HK-2 (cell line): Measurements from ENCODE around the gene ZBBX.

ENCODE experiments used
- DNase-seq: peaks from one replicate; pipeline ENCODE4 v3.0.0-alpha.2; 2018; ENCODE audit not compliant: unreplicated experiment

The ZBBX gene

DNA sequence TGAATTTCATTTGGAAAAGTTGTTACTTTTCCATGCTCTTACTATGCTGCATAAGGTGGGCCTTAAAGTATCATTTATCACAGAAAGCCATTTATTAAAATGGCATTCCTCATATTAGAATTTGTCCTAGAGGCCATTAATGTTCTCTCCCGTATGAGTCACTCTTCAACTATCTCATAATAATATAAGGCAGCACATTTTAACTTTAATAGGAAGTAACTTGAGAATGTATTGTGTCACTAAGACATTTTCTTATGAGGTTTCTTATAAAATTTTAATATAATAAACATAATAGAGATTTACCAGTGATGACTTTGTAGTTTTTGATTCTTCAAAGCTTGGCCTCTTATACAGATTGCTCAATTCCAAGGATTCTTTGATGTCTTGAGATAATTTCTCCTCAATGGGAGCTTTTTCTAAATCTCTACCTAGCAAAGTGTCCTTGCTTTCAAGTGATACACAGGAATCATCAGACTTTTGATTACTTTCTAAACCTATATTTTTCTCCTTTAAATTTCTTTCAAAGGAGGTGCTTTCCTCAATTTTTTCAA lies 74.7 kb downstream of the ZBBX start:
- no peak for DNase-seq

DNA sequence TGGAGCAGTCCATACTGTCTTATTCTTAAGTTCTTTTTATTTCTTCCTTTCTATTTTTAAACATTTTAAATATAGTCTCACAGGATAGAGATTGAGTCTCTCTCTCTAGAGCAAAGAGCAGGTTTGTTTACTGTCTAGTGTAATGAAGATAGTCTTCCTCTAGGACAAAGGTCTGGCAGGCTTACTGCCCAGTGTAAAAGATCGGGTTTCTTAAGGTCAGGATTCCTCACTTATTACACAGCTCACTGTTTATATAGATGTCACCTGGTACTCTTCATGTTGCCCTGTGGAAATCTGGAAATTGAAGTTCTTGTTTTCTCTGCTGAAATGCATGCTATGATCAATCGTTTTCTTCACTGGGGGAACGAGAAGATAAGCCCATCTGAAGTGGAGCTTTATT lies 76.0 kb downstream of the ZBBX start:
- no peak for DNase-seq

DNA sequence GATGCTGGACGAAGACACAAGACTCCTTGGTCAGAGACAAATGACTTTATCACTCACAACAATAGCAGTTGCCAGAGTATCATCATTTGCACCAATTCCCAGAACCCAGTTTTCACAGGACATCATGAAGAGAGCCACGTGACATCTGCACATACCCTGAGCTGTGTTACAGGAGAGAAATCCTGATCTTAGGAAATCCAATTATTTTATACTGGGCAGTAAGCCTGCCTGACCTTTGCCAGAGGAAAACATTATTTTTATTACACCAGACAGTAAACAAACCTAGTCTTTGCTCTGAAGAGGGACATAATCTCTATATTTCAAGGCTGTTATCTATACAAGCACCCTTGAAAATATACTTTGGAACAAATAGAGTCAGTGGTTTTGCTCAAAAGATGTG lies 77.4 kb downstream of the ZBBX start:
- no peak for DNase-seq

DNA sequence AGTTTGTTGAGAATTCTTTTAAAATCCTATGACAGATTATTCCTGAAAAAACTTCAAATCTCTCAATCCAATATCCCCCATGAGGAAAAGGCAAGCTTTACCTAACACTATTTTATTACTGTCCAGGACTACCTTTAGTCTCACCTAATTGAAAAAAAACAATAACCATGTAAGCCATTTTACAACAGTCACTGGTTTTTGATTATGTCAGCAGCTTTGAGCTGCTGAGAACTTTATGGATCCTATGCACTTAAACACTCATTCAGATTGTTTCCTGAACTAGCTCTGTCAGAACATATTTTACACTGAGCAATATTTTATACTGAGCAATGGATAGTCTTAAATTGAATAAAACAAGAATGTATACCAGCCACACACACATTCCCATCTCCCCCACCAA lies 79.9 kb downstream of the ZBBX start:
- no peak for DNase-seq

DNA sequence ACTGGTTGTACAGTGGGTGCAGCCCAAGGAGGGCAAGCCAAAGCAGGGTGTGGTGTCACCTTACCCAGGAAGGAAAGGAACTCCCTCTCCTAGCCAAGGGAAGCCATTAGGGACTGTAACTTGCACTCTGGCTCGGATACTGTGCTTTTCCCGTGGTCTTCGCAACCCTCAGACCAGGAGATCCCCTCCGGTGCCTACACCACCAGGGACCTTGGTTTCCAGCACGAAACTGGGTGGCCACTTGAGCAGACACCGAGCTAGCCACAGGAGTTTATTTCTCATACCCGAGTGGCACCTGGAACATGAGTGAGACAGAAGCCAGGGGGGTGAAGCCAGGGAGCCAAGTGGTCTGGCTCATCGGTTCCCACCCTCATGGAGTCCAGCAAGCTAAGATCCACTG lies 90.7 kb downstream of the ZBBX start:
- DNase-seq = no peak

DNA sequence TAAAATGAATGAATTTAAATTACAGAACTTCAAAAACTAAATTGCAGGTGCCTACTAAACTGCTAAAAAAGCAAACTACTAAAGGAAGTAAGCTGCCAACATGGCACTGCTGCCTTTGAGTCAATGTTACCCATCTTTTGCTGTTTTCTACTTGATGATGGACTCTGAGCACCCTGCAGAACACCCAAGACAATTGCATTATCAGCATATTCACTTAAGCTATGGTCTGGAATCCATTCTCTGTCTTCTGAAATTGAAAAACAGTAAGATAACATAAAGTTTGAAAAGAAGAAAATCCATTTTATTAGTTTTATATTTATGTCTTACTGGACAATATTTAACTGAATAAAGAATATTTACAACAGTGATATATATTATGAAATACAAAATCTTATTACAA lies 91.4 kb downstream of the ZBBX start:
- DNase-seq = no peak

DNA sequence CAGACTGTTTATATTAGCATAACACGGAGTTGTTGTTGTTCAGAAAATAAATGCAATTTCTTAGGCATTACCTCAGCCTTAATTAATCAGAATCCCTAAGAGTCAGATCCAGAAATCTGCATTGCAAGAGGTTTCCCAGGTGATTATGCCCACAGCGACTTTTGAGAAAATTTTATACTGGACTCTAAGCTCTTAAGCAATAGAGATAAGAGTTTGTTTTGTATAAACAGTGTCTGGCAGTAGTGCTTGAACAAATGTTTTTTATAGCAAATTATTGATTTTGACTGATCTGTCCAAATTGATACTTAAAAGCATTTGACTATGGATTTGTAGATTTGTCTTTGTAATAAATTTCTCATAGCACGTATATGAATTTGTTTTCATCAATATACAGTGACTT lies 92.8 kb downstream of the ZBBX start:
- DNase-seq = no peak

DNA sequence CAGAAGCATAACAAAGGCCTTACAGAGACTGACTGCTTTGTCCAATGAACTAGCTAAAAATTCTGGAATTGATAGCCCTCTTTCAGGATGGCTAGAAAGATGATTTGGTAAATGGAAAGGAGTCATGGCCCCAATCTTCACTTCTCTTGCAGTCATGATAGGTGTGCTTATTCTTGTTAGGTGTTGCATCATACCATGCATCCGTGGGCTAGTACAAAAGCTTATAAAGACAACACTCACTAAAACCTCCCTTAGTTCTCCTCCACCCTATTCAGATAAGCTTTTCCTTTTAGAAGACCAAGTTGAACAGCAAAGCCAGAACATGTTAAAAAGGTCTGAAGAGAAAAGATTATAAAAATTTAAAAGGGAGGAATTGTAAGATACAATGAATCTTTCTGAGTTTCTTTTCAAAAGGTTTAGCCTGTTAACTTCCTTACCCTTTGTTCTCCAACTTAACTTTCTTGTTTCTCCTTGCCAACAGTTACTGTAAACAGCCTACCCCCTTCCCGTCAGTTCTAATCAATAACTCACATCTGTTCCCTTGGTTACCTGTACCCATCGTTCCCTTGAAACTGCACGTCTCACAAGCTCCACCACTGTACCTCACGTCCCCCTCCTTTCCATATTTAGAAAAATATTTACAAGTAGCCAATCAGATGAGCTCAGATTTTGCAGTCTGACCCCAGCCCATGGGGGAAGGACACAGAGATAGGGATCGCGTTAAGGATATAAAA lies 105.8 kb downstream of the ZBBX start:
- DNase-seq = no peak

- no peak for DNase-seq
Measured at GRCh38 chr3:167253037-167253436, 127.1 kb downstream of the ZBBX start.

DNA sequence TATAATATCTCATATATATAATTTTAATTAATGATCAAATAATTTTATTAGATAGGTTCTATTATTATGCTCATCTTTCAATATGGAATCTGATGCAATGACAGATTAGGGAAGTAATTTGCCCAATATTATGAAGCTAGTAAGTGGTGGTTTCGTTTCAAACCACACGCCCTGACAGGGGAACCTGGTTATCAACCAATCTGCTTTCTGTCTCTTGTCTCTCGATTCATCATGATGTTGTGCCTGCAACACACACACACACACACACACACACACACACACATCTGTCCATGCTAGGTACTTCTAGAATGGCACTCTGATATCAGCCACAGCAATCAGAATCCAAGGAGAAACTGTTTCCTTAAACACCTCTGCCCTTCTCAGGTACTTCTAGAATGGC lies 128.4 kb downstream of the ZBBX start:
- DNase-seq = no peak

DNA sequence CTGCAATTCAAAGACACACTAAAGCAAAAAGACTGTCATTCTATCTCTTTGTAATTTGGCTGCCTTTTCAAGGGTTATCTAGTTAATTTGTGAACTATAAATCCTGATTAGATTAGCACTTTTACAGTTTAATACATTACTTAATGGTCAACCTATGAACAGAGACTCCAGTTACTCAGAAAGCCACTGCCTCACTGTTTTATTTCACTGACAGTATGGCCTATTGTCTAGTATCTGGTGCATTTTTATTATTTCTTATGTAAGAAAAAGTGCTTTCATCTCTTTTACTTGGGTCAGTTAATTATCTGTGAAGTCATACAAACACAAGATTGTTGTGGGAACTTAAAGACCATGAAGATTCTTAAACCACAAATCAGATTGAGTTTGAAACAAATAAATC lies 133.8 kb downstream of the ZBBX start:
- no peak for DNase-seq

- DNase-seq = no peak
Measured at GRCh38 chr3:167241048-167241845, 138.8 kb downstream of the ZBBX start.

- no peak for DNase-seq
Measured at GRCh38 chr3:167228135-167228534, 152.0 kb downstream of the ZBBX start.

- DNase-seq = no peak
Measured at GRCh38 chr3:167225821-167226220, 154.3 kb downstream of the ZBBX start.

GRCh38 chr3:167209011-167209410 lies 171.1 kb downstream of the ZBBX start:
- no peak for DNase-seq

DNA sequence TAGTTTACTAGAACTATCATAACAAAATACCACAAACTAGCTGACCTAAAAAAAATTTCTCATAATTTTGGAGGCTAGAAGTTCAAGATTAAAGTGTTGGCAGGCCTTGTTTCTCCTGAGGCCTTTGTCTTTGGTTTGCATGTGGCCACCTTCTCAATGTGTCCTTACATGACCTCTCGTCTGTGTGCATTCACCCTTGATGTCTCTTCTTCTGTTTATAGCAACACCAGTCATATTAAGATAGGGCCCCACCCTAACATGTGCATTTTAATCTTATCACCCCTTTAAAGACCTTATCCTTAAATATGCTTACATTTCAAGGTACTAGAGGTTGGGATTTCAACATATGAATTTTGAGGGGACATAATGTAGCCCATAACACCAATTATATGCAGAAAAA lies 177.0 kb downstream of the ZBBX start:
- DNase-seq = no peak

DNA sequence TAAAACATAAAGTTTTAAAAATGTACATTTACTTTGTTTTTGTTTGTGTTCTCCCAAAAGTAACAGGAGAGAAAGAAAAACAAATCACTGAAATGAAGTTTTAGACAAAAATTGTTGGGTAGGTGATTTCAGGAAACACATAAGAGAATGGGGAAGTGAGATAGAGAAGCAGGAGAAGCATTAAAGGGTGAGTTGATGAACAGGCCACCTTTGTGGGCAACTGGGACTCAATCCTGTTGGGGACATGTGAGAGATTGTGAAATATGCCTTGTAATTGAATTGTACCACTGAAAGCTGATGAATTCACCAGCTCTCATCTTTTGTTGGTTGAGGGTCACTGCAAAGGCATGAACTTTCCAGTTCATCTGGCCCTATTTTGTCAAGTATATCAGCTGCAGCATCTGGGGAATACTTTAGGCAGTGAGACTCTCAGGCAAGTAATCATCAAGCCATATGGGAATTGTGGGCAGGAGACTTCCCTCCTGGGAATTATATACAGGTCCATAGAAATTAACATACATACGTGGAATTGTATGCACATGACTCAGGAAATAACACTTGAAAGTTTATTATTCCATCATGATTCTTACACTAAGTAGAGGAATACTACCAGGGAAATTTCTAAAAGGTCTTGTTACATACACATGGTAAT lies 181.0 kb downstream of the ZBBX start:
- no peak for DNase-seq
